NCI-H82 (cell line): Measurements from ENCODE around the gene OTUD3.
A peak's percentile ranks its signal among the peaks of the same experiment; 100 is the strongest.
"Not testable (repeated sequence)": the region's sequence is repeated elsewhere in the genome, so short reads cannot be mapped to it uniquely, and the experiment has no call there.

Experiments used
- DNase-seq: peaks from one replicate; lab custom pipeline; 2025; lab: John Stamatoyannopoulos, UW

OTUD3 gene

GRCh38 chr1:19882111-19883071, at the start of gene OTUD3:
TSS of gene OTUD3 (plus strand) at chr1:19882395. CDS start at chr1:19882514, 119 bp downstream.
- peak; percentile 100 for DNase-seq

GRCh38 chr1:19835578-19835977, 46.6 kb upstream of the OTUD3 start:
- no peak for DNase-seq

- no peak for DNase-seq
Measured at GRCh38 chr1:19837866-19838265, 44.3 kb upstream of the OTUD3 start.

- no peak for DNase-seq
Measured at GRCh38 chr1:19840228-19840627, 42.0 kb upstream of the OTUD3 start.

GRCh38 chr1:19844731-19845495, 37.3 kb upstream of the OTUD3 start:
- no peak for DNase-seq

- no peak for DNase-seq
Measured at GRCh38 chr1:19845555-19845954, 36.6 kb upstream of the OTUD3 start.

GRCh38 chr1:19846338-19846737, 35.9 kb upstream of the OTUD3 start:
- DNase-seq: no peak

GRCh38 chr1:19847334-19847733, 34.9 kb upstream of the OTUD3 start:
- not testable (repeated sequence) for DNase-seq

GRCh38 chr1:19849307-19849706, 32.9 kb upstream of the OTUD3 start:
- DNase-seq: not testable (repeated sequence)

GRCh38 chr1:19850214-19850613, 32.0 kb upstream of the OTUD3 start:
- DNase-seq: no peak

GRCh38 chr1:19852036-19852435, 30.2 kb upstream of the OTUD3 start:
- no peak for DNase-seq

GRCh38 chr1:19854866-19855265, 27.3 kb upstream of the OTUD3 start:
- no peak for DNase-seq

GRCh38 chr1:19858893-19859292, 23.3 kb upstream of the OTUD3 start:
- DNase-seq: no peak

- DNase-seq: no peak
Measured at GRCh38 chr1:19859876-19860275, 22.3 kb upstream of the OTUD3 start.

- DNase-seq: no peak
Measured at GRCh38 chr1:19860418-19860817, 21.8 kb upstream of the OTUD3 start.

- DNase-seq: no peak
Measured at GRCh38 chr1:19861034-19861433, 21.2 kb upstream of the OTUD3 start.

- no peak for DNase-seq
Measured at GRCh38 chr1:19861842-19862530, 20.2 kb upstream of the OTUD3 start.

- DNase-seq: no peak
Measured at GRCh38 chr1:19862944-19863343, 19.3 kb upstream of the OTUD3 start.

GRCh38 chr1:19864570-19865160, 17.5 kb upstream of the OTUD3 start:
- no peak for DNase-seq

- no peak for DNase-seq
Measured at GRCh38 chr1:19866029-19866428, 16.2 kb upstream of the OTUD3 start.

GRCh38 chr1:19866758-19867157, 15.4 kb upstream of the OTUD3 start:
- DNase-seq: no peak

GRCh38 chr1:19868575-19868974, 13.6 kb upstream of the OTUD3 start:
- DNase-seq: not testable (repeated sequence)
